GM19238 (cell line): ENCODE data around the gene PTPN23.

ENCODE experiments used
- DNase-seq: peaks from one replicate; pipeline ENCODE4 v3.0.0; 2011; ENCODE audit warnings: low spot score; ENCODE audit not compliant: insufficient read length

The PTPN23 gene

GRCh38 chr3:47405820-47406761 is 25.3 kb downstream of the PTPN23 start:
- DNase-seq: no peak

- no peak for DNase-seq
These were observed 25.9 kb downstream of the PTPN23 start for GRCh38 chr3:47406762-47407149.

- no peak for DNase-seq
These were observed 26.4 kb downstream of the PTPN23 start for GRCh38 chr3:47407237-47407636.

- no peak for DNase-seq
These were observed 27.3 kb downstream of the PTPN23 start for GRCh38 chr3:47407896-47408838.

- no peak for DNase-seq
These were observed 28.0 kb downstream of the PTPN23 start for GRCh38 chr3:47408839-47409229.

- no peak for DNase-seq
These were observed 28.5 kb downstream of the PTPN23 start for GRCh38 chr3:47409284-47409683.

GRCh38 chr3:47409688-47410416 is 29.0 kb downstream of the PTPN23 start:
- DNase-seq: no peak

- DNase-seq: no peak
These were observed 29.5 kb downstream of the PTPN23 start for GRCh38 chr3:47410417-47410720.

GRCh38 chr3:47410801-47411646 is 30.2 kb downstream of the PTPN23 start:
- no peak for DNase-seq

- no peak for DNase-seq
These were observed 31.1 kb downstream of the PTPN23 start for GRCh38 chr3:47411696-47412452.

GRCh38 chr3:47412453-47412756 is 31.6 kb downstream of the PTPN23 start:
- DNase-seq: no peak

- DNase-seq: no peak
These were observed 32.2 kb downstream of the PTPN23 start for GRCh38 chr3:47412842-47413520.

- no peak for DNase-seq
These were observed 32.9 kb downstream of the PTPN23 start for GRCh38 chr3:47413751-47414150.

GRCh38 chr3:47414161-47414564 is 33.3 kb downstream of the PTPN23 start:
- no peak for DNase-seq

GRCh38 chr3:47414666-47415587 is 34.1 kb downstream of the PTPN23 start:
- DNase-seq: no peak

- no peak for DNase-seq
These were observed 35.2 kb downstream of the PTPN23 start for GRCh38 chr3:47416041-47416440.

GRCh38 chr3:47418167-47419082 is 37.6 kb downstream of the PTPN23 start:
- no peak for DNase-seq
